ENCODE results near the gene ECI1. TPM values are rescaled to one million over a fixed set of nuclear protein-coding genes. Genes with fewer than 3 reads are reported as not detected.

Gene ECI1
- total and polyA plus RNA-seq, 2 of the 4 experiments (the other 2 are of a cell fraction), result 20.3 to 30.1 TPM

DNA sequence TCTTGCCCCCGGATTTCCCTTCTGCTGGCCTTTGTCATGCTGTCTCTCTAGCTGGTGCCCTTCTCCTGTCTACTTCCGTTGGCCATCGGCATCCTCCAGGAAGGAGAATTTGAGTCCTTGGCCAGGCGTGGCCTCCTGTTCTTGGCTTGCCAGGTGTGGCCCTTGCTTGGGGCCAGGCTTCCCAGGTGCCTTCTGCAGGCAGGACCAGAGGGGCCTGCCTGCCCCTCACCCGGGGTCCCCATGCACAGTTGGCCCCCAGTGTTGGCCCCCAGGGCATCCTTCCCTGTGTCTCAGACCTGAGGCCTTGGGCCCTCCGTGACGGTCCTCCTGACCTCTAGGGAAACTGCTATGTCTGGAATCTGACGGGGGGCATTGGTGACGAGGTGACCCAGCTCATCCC, 43.5 kb downstream of the ECI1 start:
- Histone ChIP-seq H3K27me3 (ENCODE audit: control insufficient read depth, insufficient read depth, low read length) (no peaks in the 10 kb centered on the region), H3K36me3 (ENCODE audit: control insufficient read depth, insufficient read depth, low read length) (peaks cover 28% of the 10 kb centered on the region), H2BK120ac (ENCODE audit: low read depth, low read length) (no peak overlapping the region), H3K4ac (ENCODE audit: low read depth, low read length) (no peak overlapping the region), H4K8ac (ENCODE audit: low read depth in 2 of 2, low read length in 2 of 2) (no peak overlapping the region), H3K9me3 (ENCODE audit: control insufficient read depth, insufficient read depth, low read length) (no peaks in the 10 kb centered on the region), H3K9ac (ENCODE audit: low read depth, low read length) (no peak overlapping the region), H3K27ac (ENCODE audit: insufficient read depth, low read length) (no peak overlapping the region), H4K91ac (ENCODE audit: insufficient read depth, low read depth, low read length) (no peak overlapping the region), H3K4me3 (ENCODE audit: insufficient read depth, low read depth, low read length) (no peak overlapping the region), H2BK20ac (ENCODE audit: low read depth, low read length) (no peak overlapping the region), H2BK5ac (ENCODE audit: low read depth, low read length, poor library complexity, severe bottlenecking) (no peak overlapping the region), H3K4me2 (ENCODE audit: low read depth, low read length) (no peak overlapping the region), H2AFZ (replicated peaks; ENCODE audit: low read length, poor library complexity) (no peak overlapping the region), H3K56ac (ENCODE audit: extremely low read depth, insufficient read depth, low read length) (no peak overlapping the region), H2BK15ac (ENCODE audit: low read depth, low read length) (no peak overlapping the region), H3K23ac (ENCODE audit: low read depth, low read length) (no peak overlapping the region), H4K20me1 (ENCODE audit: insufficient read depth, low read length) (peaks cover 14% of the 10 kb centered on the region), H3K79me1 (ENCODE audit: low read depth in 1 of 2, low read length in 2 of 2) (peaks cover 18 to 38% of the 10 kb centered on the region in 2 experiments), H2AK5ac (ENCODE audit: low read depth, low read length) (no peak overlapping the region), H3K9me1 (ENCODE audit: insufficient read depth, low read length) (peaks cover 6% of the 10 kb centered on the region; the same call in 1 of the 2 replicates), H2AK9ac (replicated peaks; ENCODE audit: low read depth, low read length, poor library complexity) (no peak overlapping the region), H3K14ac (replicated peaks; ENCODE audit: low read depth, low read length) (no peak overlapping the region), H4K5ac (ENCODE audit: low read depth, low read length) (no peak overlapping the region), H3K4me1 (ENCODE audit: control insufficient read depth, insufficient read depth, low read length) (peaks cover 7% of the 10 kb centered on the region), H3K18ac (ENCODE audit: low read depth, low read length) (no peak overlapping the region)
- dilution Hi-C loops (cut with HindIII; ENCODE audit: low sequenced_read_pairs, unreplicated experiment), result no loop called here
- in situ Hi-C loops (cut with MboI; ENCODE audit: low sequenced_read_pairs), result no loop called here
- ChIA-PET POLR2A (ENCODE audit: unreplicated experiment) (no interaction called here), CTCF (no interaction called here)
- TF ChIP-seq, protein P1, sequence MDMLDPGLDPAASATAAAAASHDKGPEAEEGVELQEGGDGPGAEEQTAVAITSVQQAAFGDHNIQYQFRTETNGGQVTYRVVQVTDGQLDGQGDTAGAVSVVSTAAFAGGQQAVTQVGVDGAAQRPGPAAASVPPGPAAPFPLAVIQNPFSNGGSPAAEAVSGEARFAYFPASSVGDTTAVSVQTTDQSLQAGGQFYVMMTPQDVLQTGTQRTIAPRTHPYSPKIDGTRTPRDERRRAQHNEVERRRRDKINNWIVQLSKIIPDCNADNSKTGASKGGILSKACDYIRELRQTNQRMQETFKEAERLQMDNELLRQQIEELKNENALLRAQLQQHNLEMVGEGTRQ (IDR thresholded peaks at IDR 0.05; ENCODE audit: low read depth, low read length), result no peak
- TF ChIP-seq POLR2A (IDR thresholded peaks at IDR 0.05; ENCODE audit: low read depth, low read length) (no peak), MAZ (IDR thresholded peaks at IDR 0.05; ENCODE audit: borderline replicate concordance, low read depth, low read length) (no peak), NFE2L2 (IDR thresholded peaks at IDR 0.05; ENCODE audit: low read depth, low read length) (no peak), CHD1 (IDR thresholded peaks at IDR 0.05; ENCODE audit: low read depth, low read length) (no peak), RAD21 (IDR thresholded peaks at IDR 0.05; ENCODE audit: low read length) (no peak), MXI1 (IDR thresholded peaks at IDR 0.05; ENCODE audit: borderline replicate concordance, low read depth, low read length) (no peak), SMC3 (IDR thresholded peaks at IDR 0.05; ENCODE audit: low read depth, low read length) (no peak), MAFK (IDR thresholded peaks at IDR 0.05; ENCODE audit: low read depth, low read length) (no peak), FOS (IDR thresholded peaks at IDR 0.05; ENCODE audit: low read depth, low read length) (no peak), RCOR1 (IDR thresholded peaks at IDR 0.05; ENCODE audit: insufficient replicate concordance, low read length) (no peak), BHLHE40 (IDR thresholded peaks at IDR 0.05; ENCODE audit: low read depth, low read length) (no peak), RFX5 (IDR thresholded peaks at IDR 0.05; ENCODE audit: low read depth, low read length) (no peak)
- TF ChIP-seq, protein P2, sequence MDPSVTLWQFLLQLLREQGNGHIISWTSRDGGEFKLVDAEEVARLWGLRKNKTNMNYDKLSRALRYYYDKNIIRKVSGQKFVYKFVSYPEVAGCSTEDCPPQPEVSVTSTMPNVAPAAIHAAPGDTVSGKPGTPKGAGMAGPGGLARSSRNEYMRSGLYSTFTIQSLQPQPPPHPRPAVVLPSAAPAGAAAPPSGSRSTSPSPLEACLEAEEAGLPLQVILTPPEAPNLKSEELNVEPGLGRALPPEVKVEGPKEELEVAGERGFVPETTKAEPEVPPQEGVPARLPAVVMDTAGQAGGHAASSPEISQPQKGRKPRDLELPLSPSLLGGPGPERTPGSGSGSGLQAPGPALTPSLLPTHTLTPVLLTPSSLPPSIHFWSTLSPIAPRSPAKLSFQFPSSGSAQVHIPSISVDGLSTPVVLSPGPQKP (IDR thresholded peaks at IDR 0.05; ENCODE audit: borderline replicate concordance, low read depth, low read length), result no peak
- TF ChIP-seq, protein P3, sequence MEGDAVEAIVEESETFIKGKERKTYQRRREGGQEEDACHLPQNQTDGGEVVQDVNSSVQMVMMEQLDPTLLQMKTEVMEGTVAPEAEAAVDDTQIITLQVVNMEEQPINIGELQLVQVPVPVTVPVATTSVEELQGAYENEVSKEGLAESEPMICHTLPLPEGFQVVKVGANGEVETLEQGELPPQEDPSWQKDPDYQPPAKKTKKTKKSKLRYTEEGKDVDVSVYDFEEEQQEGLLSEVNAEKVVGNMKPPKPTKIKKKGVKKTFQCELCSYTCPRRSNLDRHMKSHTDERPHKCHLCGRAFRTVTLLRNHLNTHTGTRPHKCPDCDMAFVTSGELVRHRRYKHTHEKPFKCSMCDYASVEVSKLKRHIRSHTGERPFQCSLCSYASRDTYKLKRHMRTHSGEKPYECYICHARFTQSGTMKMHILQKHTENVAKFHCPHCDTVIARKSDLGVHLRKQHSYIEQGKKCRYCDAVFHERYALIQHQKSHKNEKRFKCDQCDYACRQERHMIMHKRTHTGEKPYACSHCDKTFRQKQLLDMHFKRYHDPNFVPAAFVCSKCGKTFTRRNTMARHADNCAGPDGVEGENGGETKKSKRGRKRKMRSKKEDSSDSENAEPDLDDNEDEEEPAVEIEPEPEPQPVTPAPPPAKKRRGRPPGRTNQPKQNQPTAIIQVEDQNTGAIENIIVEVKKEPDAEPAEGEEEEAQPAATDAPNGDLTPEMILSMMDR (conservative IDR thresholded peaks at IDR 0.05; ENCODE audit: low read depth, low read length), result no peak
- DNase-seq (no peak), ATAC-seq (ENCODE audit: low read depth) (no peak)
- intact Hi-C loops (cut with micrococcal nuclease), result no loop called here
- no TSS peak for BruUV-seq (replicated peaks)
- WGBS, 2 experiments (ENCODE audit: extremely low coverage in 2 of 2, insufficient read length in 1 of 2), result 95% methylated on average over 7 of the region's 9 CpGs; no CpG with 5 or more reads in 1 of the 2 experiments

Data from IMR-90 (cell line).